ENCODE results near the gene FAR1.
A peak's percentile ranks its signal among the peaks of the same experiment; 100 is the strongest.
"Not testable (repeated sequence)": the region's sequence is repeated elsewhere in the genome, so short reads cannot be mapped to it uniquely, and the experiment has no call there.

The FAR1 gene

GRCh38 chr11:13668102-13668956 is at the start of gene FAR1:
Gene FAR1, plus strand, starts transcription at chr11:13668668. Its CDS starts 26,098 bp downstream, at chr11:13694766.
- peak; percentile 94 to 96 for DNase-seq

- no peak for DNase-seq
These were observed 48.4 kb upstream of the FAR1 start for GRCh38 chr11:13620063-13620462.

GRCh38 chr11:13626818-13627217 is 41.6 kb upstream of the FAR1 start:
- not testable (repeated sequence) for DNase-seq

- DNase-seq, result not testable (repeated sequence)
These were observed 39.8 kb upstream of the FAR1 start for GRCh38 chr11:13628634-13629033.

- DNase-seq, result no peak
These were observed 38.7 kb upstream of the FAR1 start for GRCh38 chr11:13629779-13630178.

- no peak for DNase-seq
These were observed 33.2 kb upstream of the FAR1 start for GRCh38 chr11:13635290-13635689.

GRCh38 chr11:13635804-13636203 is 32.7 kb upstream of the FAR1 start:
- DNase-seq, result no peak

- DNase-seq, result no peak
These were observed 31.1 kb upstream of the FAR1 start for GRCh38 chr11:13637125-13638069.

GRCh38 chr11:13638422-13638821 is 30.0 kb upstream of the FAR1 start:
- DNase-seq, result no peak

- DNase-seq, result no peak
These were observed 23.3 kb upstream of the FAR1 start for GRCh38 chr11:13644997-13645687.

GRCh38 chr11:13647391-13647790 is 21.1 kb upstream of the FAR1 start:
- no peak for DNase-seq

- no peak for DNase-seq
These were observed 18.8 kb upstream of the FAR1 start for GRCh38 chr11:13649619-13650018.

GRCh38 chr11:13651515-13651914 is 17.0 kb upstream of the FAR1 start:
- not testable (repeated sequence) for DNase-seq

- no peak for DNase-seq
These were observed 7.3 kb upstream of the FAR1 start for GRCh38 chr11:13661074-13661623.

- DNase-seq, result no peak
These were observed 4.8 kb upstream of the FAR1 start for GRCh38 chr11:13663631-13664071.

- DNase-seq, result no peak
These were observed 4.1 kb upstream of the FAR1 start for GRCh38 chr11:13664351-13664750.

GRCh38 chr11:13666708-13667107 is 1.8 kb upstream of the FAR1 start:
- no peak for DNase-seq

- DNase-seq, result no peak
These were observed 1.2 kb upstream of the FAR1 start for GRCh38 chr11:13667245-13667644.

- DNase-seq, result peak in 1 of 2 experiments; percentile 28
These were observed 720 bp upstream of the FAR1 start for GRCh38 chr11:13667795-13668101.

GRCh38 chr11:13668957-13669521 is 571 bp downstream of the FAR1 start:
- DNase-seq, result no peak

GRCh38 chr11:13669544-13670488 is 1.3 kb downstream of the FAR1 start:
- no peak for DNase-seq
